ENCODE results near the gene PET100.

Gene PET100

GRCh38 chr19:7661744-7662538 is 32.3 kb downstream of the PET100 start:
- Histone ChIP-seq H3K27me3 (ENCODE audit: control insufficient read depth, low read length) (no peaks in the 10 kb centered on the region), H3K4me1 (ENCODE audit: control insufficient read depth, low read length) (peaks cover 14% of the 10 kb centered on the region), H3K9me2 (replicated peaks; ENCODE audit: control insufficient read depth, low read length) (no peaks in the 10 kb centered on the region), H3K4me3 (ENCODE audit: low read length) (no peak overlapping the region), H4K20me1 (ENCODE audit: control insufficient read depth, insufficient read depth, low read depth, low read length) (no peaks in the 10 kb centered on the region), H3F3A (ENCODE audit: control insufficient read depth, insufficient read depth) (no peaks in the 10 kb centered on the region), H3K36me3 (ENCODE audit: control insufficient read depth, low read length) (no peaks in the 10 kb centered on the region), H3K27ac (ENCODE audit: low read depth, low read length) (no peak overlapping the region), H3K79me2 (ENCODE audit: control insufficient read depth, low read length) (no peaks in the 10 kb centered on the region), H3K9me3 (ENCODE audit: control insufficient read depth, insufficient read depth, low read length) (no peaks in the 10 kb centered on the region), H3K4me2 (ENCODE audit: low read length) (no peak overlapping the region)
- TF ChIP-seq CTCF (IDR thresholded peaks at IDR 0.05; ENCODE audit: low read depth, low read length, poor library complexity, severe bottlenecking) (no peak), EZH2phosphoT487 (IDR thresholded peaks at IDR 0.05; ENCODE audit: borderline replicate concordance, low read length) (no peak)

GRCh38 chr19:7662657-7663056 is 33.1 kb downstream of the PET100 start:
- Histone ChIP-seq H3F3A (ENCODE audit: control insufficient read depth, insufficient read depth) (no peaks in the 10 kb centered on the region), H3K27ac (ENCODE audit: low read depth, low read length) (no peak overlapping the region), H3K36me3 (ENCODE audit: control insufficient read depth, low read length) (no peaks in the 10 kb centered on the region), H3K4me2 (ENCODE audit: low read length) (no peak overlapping the region), H3K27me3 (ENCODE audit: control insufficient read depth, low read length) (no peaks in the 10 kb centered on the region), H3K79me2 (ENCODE audit: control insufficient read depth, low read length) (no peaks in the 10 kb centered on the region), H4K20me1 (ENCODE audit: control insufficient read depth, insufficient read depth, low read depth, low read length) (no peaks in the 10 kb centered on the region), H3K4me1 (ENCODE audit: control insufficient read depth, low read length) (peaks cover 9% of the 10 kb centered on the region), H3K9me3 (ENCODE audit: control insufficient read depth, insufficient read depth, low read length) (no peaks in the 10 kb centered on the region), H3K4me3 (ENCODE audit: low read length) (no peak overlapping the region), H3K9me2 (replicated peaks; ENCODE audit: control insufficient read depth, low read length) (no peaks in the 10 kb centered on the region)
- TF ChIP-seq EZH2phosphoT487 (IDR thresholded peaks at IDR 0.05; ENCODE audit: borderline replicate concordance, low read length) (no peak), CTCF (IDR thresholded peaks at IDR 0.05; ENCODE audit: low read depth, low read length, poor library complexity, severe bottlenecking) (no peak)

GRCh38 chr19:7663706-7664105 is 34.1 kb downstream of the PET100 start:
- TF ChIP-seq EZH2phosphoT487 (IDR thresholded peaks at IDR 0.05; ENCODE audit: borderline replicate concordance, low read length): no peak
- no peak for TF ChIP-seq CTCF (IDR thresholded peaks at IDR 0.05; ENCODE audit: low read depth, low read length, poor library complexity, severe bottlenecking)
- H3K4me1 ChIP-seq (ENCODE audit: control insufficient read depth, low read length): no peaks in the 10 kb centered on the region
- no peak overlapping the region for H3K27ac ChIP-seq (ENCODE audit: low read depth, low read length)
- H3K9me2 ChIP-seq (replicated peaks; ENCODE audit: control insufficient read depth, low read length): no peaks in the 10 kb centered on the region
- H3K4me2 ChIP-seq (ENCODE audit: low read length): no peak overlapping the region
- no peaks in the 10 kb centered on the region for H3K36me3 ChIP-seq (ENCODE audit: control insufficient read depth, low read length)
- no peaks in the 10 kb centered on the region for H3K79me2 ChIP-seq (ENCODE audit: control insufficient read depth, low read length)
- no peaks in the 10 kb centered on the region for H4K20me1 ChIP-seq (ENCODE audit: control insufficient read depth, insufficient read depth, low read depth, low read length)
- no peaks in the 10 kb centered on the region; the same call in 1 of the 2 replicates for H3K27me3 ChIP-seq (ENCODE audit: control insufficient read depth, low read length)
- no peaks in the 10 kb centered on the region for H3F3A ChIP-seq (ENCODE audit: control insufficient read depth, insufficient read depth)
- H3K4me3 ChIP-seq (ENCODE audit: low read length): no peak overlapping the region
- H3K9me3 ChIP-seq (ENCODE audit: control insufficient read depth, insufficient read depth, low read length): no peaks in the 10 kb centered on the region
